NCI-H226 (cell line): ENCODE data around the gene FRAS1.

Experiments used
- DNase-seq: peaks from one replicate; pipeline ENCODE4 v3.0.0-alpha.2; 2015

FRAS1 gene

GRCh38 chr4:78379040-78379439 is 321.9 kb downstream of the FRAS1 start:
- peak; percentile 1 for DNase-seq

DNA sequence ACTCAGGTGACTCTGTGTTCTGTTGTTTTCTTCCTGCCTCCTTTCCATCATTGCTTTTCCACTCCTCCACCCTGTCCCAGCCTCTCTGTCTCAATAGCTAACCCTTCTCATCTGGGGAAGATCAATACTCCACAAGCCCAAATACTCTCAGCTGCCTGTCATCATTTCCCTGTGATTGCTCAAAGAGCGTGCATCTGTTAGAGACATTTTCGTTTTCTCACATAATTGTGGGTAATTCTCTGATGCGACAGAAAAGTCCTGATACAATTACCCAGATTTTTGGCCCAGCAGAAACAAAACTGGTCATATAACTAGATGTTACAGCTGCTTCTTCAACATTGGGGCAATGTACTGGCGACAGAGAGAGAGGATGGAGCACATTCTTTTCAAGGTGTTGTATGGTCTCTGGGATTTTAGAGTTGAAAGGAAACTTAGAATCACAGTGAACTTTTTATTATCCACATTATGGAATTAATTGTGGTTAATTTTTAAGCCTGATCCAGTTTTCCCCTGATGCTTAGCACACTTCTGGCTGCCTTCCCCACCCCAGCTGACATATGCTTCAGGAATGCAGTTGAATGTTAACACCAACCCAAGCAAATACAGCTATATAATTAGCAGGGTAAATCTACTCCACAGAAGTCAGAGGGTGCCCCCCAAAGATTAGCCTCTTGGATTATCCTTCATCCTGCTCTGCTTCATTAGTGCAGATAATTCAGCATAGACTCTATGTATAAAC is 323.0 kb downstream of the FRAS1 start:
- DNase-seq, result no peak

- no peak for DNase-seq
Measured at GRCh38 chr4:78386679-78387078, 329.6 kb downstream of the FRAS1 start.

GRCh38 chr4:78395642-78396041 is 338.5 kb downstream of the FRAS1 start:
- no peak for DNase-seq

- DNase-seq, result no peak
Measured at GRCh38 chr4:78396613-78397291, 339.6 kb downstream of the FRAS1 start.

- no peak for DNase-seq
Measured at GRCh38 chr4:78397292-78397630, 340.1 kb downstream of the FRAS1 start.

GRCh38 chr4:78409612-78410202 is 352.6 kb downstream of the FRAS1 start:
- DNase-seq, result no peak

DNA sequence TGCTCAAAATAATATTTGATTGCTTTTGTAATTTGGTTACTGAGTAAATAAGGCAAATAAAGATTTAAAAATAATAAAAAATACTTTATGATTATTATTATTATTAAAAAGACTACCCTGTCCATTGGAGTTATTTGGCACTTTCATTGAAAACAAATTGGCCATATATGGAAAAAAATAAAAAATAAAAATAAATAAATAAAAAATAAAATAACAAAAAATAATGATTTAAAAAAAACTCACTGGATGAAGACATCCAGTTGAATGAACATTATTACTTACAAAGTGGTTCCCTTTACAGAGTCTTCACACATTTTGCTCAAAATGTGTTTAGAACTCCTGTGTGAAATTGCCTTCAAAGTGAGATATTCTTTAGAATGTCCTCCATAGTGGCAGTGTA is 353.1 kb downstream of the FRAS1 start:
- DNase-seq, result no peak

- no peak for DNase-seq
Measured at GRCh38 chr4:78410676-78411075, 353.6 kb downstream of the FRAS1 start.

GRCh38 chr4:78414116-78414515 is 357.0 kb downstream of the FRAS1 start:
- DNase-seq, result no peak

DNA sequence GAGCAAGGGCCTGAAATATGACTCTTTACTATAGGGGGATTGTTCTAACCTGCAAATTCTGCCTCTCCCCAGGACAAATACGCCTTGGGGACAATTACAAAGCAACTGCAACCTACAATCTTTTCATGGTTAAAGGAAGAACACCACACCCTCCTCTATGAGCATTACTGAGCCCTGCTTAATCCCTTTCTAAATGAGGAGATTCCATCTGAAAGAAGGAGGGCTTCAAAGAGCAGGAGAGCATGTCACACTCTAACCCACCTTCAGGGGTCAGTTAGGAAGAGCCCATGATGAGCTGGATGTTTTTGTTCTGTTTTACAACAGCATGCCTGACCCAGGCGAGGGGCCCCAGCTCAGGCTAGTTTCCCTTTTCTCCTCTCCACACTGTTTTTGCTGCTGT is 360.5 kb downstream of the FRAS1 start:
- no peak for DNase-seq

DNA sequence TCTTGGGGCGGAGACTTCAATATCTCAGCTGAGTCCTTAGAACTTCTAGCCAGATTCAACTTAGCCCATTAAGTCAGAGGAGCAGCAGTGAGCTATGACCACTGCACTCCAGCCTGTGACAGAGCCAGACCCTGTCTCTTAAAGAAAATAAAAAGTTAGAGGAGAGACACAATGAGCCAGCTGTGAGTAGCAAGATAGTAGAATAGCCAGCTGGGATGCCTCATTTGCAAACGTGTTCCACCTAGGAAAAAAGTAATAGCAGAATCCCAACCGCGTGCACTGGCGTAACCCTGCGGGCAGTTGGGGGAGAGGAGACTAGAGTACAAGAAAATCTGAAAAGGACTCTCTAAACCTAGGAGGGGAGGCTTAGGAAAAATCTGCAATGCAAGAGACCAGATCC is 361.3 kb downstream of the FRAS1 start:
- no peak for DNase-seq

DNA sequence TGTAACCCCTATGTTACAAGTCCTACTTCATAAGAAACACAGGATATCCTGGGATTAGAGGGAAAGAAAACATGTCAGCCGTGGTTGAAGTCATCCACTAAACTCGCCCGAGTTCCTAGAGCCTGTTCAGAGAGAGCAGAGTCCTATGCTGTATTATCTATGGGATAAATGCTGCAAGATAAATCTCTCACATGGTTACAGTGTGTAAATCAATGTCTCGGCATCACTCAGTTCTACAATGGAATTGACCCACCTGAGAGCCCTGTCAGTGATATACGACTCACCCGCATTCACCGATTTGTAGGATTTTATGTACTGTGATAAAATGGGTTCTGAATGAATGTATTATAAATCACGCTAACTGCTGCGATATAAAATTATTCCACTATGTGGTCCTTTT is 366.7 kb downstream of the FRAS1 start:
- no peak for DNase-seq

GRCh38 chr4:78424461-78424860 is 367.3 kb downstream of the FRAS1 start:
- DNase-seq, result no peak

DNA sequence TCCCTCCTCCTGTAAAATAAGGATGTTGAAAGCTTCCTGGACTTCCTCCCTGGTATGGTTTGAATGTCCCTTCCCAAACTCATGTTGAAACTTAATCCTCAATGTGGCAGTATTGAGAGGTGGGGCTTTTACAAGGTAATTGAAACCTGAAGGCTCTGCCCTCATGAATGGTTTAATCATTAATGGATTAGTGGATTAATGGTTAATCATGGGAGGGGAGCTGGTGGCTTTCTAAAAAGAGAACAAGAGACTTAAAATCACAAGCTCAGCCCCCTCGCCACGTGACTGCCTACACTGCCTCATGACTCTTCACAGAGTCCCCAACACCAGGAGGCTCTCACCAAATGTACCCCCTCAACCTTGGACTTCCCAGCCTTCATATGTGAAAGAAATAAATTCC is 369.8 kb downstream of the FRAS1 start:
- DNase-seq, result no peak

DNA sequence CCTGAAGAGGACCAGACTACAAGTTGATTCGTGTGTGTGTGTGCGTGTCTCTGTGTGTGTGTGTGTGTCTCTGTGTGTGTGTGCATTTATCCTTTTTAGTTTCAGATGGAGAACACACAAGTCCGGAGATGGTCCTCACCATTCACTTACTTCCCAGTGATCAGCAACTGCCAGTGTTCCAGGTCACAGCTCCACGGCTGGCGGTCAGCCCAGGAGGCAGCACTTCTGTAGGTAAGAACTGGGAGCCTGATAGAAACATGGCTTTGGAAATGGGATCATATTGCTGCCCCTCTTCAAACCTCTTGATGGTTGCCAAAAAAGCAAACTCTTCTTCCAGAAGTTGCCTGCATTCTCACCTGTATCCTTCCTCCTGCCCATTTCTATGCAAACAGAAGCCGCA is 371.9 kb downstream of the FRAS1 start:
- DNase-seq, result no peak

DNA sequence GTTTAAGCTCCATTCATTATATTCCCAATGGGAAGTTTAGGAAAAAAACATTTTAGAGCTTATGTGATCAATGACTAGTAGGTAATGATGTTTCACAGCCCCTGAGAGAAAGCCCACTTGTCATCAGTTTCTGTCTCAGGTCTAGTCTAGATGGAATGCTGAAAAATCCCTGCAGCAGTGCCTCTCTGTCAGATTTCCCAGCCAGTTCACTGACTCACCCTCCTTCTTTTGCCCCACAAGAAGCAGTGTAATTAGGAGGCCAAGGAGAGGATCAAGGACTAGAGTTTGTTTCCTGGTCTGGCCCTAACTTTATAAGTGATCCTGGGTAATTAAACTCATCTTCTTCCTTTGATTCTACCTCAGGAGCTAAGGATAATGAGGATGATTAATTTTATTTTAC is 375.8 kb downstream of the FRAS1 start:
- DNase-seq, result no peak

DNA sequence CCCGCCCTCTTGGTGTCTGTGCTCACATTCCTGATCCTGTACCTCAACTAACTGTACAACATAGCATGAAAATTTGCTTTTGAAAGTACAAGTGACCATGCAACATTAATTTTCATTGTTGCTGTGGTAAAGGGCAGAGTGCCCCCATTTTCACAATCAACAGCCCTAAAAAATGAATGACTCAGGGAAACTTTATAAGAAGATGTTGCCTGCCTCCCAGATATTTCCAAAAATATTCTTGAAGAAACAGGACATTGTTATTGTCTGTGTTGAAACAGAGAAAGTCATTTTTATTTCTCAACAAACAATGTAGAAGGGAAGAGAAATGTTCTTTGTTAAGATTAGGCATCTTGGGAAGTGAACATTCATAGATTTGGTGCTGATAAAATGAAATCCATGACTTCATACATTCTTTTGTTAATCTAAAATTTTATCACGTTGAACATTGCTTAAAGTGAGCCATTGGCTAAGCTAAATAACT is 380.5 kb downstream of the FRAS1 start:
- no peak for DNase-seq

DNA sequence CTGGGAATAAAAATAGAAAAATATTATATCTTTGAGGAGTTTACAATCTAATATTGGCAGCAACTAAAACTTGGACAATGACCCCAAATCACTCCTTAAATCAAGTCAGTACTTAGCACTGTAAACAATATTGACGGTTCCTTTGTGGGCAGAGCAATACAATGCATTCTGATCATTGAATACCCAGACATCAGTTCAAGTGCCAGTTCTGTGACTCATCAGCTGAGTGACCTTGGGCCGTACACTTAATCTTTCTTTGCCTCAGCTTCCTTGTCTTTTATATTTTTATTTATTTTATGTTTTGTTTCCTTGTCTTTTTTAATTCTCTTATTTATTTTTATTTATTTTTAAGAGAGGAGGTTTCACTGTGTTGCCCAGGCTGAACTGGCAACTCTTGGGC is 382.2 kb downstream of the FRAS1 start:
- DNase-seq, result no peak

GRCh38 chr4:78441756-78442155 is 384.6 kb downstream of the FRAS1 start:
- DNase-seq, result no peak

GRCh38 chr4:78446619-78447018 is 389.5 kb downstream of the FRAS1 start:
- DNase-seq, result no peak

DNA sequence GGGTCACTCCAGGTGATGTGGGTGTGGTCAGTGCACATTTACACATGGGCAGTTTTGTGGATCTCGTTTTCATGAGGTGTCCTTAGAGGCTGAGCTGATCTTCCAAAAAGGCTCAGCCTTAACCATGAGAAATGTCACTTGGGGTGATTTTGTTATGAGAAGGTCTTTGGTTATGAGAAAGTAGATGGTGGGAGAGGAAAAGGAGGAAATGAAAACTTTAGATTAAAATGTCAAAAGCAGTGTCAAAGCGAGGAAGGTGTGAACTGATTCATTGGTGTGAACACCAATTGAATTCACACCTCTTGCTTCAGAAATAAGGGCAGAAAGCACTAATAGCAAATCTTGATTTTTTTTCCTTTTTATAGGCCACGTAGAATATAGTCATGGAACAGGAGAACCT is 394.3 kb downstream of the FRAS1 start:
- DNase-seq, result no peak

DNA sequence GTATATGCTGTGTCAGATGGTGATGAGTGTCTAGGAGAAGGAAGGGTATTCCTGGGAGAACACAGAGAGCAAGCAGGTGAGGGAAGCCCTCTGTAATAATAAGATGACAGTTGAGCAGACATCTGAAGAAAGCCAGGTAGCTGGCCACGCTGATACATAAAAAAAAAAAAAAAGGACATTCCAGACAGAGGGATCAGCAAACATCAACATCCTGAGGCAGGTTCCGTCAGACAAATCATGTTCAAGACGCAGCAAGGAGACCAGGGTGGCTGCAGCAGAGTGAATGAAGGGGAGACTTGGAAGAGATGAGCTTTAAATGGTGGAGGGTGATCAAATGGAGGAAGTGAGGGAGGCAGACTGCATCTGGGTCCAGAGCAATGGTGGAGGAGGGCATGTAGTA is 396.9 kb downstream of the FRAS1 start:
- DNase-seq, result no peak

- DNase-seq, result no peak
Measured at GRCh38 chr4:78457751-78458150, 400.6 kb downstream of the FRAS1 start.
